PC-3 (cell line): ENCODE measurements around the gene RPN1.

Source experiments
- EZH2 ChIP-seq: fragments of 300-600 bp; sonication (generic); IDR thresholded peaks from one replicate; pipeline ENCODE4 v1.6.1; 2017; ENCODE audit warnings: antibody characterized with exemption, mild to moderate bottlenecking, low read length; ENCODE audit not compliant: unreplicated experiment
- EZH2phosphoT487 ChIP-seq: fragments of 300-600 bp; sonication (generic); IDR thresholded peaks from 2 replicates; pipeline ENCODE4 v1.6.1; 2018; ENCODE audit warnings: mild to moderate bottlenecking, antibody characterized with exemption, low read length, borderline replicate concordance
- TF ChIP-seq, protein P1 (sequence below): fragments of 300-600 bp; sonication (generic); conservative IDR thresholded peaks from 2 replicates; pipeline ENCODE4 v1.5.1; 2017; ENCODE audit warnings: antibody characterized with exemption, low read depth, mild to moderate bottlenecking, low read length

DNA sequence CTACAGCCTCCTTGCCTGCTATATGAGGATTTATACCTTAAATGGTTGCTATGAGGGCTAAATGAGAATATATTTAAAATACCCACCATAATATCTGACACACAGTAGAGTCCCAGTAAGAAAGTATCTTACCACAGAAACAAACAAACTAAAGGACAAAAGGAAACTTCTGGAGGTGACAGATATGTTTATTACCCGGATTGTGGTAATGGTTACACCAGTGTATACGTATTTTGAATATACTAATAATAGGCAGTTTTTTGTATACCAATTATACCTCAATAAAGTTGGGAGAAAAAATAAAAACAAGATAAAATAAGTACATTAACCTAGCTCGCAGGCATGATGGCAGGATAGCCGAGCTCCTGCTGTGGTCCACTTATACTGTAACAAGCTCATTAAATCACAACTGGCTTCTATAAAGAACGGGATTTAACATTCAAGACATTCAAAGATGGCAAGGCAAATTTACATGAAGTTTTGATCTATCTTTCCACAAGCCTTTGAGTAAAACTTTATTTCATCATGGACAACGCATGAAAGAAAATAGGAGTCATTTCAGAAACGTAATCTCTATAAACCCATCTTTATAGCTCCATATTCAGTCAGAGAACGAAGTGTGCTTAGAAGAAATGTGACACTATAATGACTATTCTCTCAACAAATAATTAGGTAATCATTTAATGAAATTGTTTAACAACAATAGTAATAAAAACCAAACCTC lies 1.5 kb downstream of the RPN1 start:
- TF ChIP-seq, protein P1, sequence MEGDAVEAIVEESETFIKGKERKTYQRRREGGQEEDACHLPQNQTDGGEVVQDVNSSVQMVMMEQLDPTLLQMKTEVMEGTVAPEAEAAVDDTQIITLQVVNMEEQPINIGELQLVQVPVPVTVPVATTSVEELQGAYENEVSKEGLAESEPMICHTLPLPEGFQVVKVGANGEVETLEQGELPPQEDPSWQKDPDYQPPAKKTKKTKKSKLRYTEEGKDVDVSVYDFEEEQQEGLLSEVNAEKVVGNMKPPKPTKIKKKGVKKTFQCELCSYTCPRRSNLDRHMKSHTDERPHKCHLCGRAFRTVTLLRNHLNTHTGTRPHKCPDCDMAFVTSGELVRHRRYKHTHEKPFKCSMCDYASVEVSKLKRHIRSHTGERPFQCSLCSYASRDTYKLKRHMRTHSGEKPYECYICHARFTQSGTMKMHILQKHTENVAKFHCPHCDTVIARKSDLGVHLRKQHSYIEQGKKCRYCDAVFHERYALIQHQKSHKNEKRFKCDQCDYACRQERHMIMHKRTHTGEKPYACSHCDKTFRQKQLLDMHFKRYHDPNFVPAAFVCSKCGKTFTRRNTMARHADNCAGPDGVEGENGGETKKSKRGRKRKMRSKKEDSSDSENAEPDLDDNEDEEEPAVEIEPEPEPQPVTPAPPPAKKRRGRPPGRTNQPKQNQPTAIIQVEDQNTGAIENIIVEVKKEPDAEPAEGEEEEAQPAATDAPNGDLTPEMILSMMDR: no peak
- TF ChIP-seq EZH2phosphoT487 (no peak), EZH2 (no peak)
